Esophagus muscularis mucosa (tissue), 3 donors: ENCODE data around the gene MAD1L1.

ENCODE experiments used
- POLR2A ChIP-seq: fragments of 450-650 bp; IDR thresholded peaks from one replicate; pipeline ENCODE4 v1.6.1; 2017; ENCODE audit warnings: antibody characterized with exemption, moderate library complexity, mild to moderate bottlenecking, low read depth
- POLR2AphosphoS5 ChIP-seq, 2 donors: sonication (generic); formaldehyde crosslinking; IDR thresholded peaks; one replicate each; pipeline ENCODE4 v1.6.1; 2017; ENCODE audit warnings: antibody characterized with exemption in 2 of 2
- TF ChIP-seq, protein P1 (sequence below), 3 experiments: fragments of 200-600 bp in 2 of 3; fragments of 450-650 bp in 1 of 3; sonication (generic) in 2 of 3; IDR thresholded peaks; one replicate each; pipeline ENCODE4 v1.5.1; 2017 to 2019; ENCODE audit warnings: antibody characterized with exemption in 3 of 3, mild to moderate bottlenecking in 2 of 3, moderate library complexity in 1 of 3

DNA sequence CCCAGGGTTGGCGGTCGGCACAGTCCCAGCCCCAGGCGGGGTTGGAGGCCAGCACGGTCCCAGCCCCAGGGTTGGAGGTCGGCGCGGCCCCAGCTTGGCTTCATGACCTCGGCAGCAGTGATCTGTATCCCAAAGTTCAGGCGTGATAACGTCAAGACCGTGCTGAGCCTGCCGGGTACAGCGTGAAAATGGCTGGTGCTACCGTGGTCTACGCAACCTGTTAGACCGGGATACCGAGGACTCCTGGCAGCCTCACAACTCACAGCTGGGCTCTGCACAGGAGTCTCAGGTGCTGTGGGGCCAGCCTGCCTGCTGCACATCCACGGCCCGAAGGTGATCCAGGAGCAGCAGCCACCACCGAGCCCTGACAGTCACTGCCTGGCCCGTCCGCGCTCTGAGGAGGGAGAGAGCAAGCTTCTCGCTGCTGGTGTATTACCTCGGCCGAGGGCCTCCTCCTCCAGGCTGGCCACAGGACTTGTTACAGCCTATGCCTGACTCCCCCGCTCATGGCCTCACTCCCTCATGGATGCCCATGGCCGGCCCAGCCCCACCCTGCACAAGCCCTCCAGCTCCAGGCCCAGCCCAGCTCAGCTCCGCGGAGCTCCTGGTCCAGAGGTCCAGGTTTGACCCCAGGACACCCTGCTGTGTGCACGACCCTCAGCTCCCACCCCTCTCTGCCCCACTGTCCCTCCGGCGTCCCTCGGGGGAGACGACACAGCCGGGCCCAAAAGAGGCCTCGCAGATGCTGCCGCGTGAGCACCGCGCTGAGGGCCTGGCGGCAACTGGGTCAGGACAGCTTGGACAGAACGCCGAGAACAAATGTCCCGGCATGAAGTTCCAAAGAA lies 406.6 kb downstream of the MAD1L1 start:
- TF ChIP-seq, protein P1, sequence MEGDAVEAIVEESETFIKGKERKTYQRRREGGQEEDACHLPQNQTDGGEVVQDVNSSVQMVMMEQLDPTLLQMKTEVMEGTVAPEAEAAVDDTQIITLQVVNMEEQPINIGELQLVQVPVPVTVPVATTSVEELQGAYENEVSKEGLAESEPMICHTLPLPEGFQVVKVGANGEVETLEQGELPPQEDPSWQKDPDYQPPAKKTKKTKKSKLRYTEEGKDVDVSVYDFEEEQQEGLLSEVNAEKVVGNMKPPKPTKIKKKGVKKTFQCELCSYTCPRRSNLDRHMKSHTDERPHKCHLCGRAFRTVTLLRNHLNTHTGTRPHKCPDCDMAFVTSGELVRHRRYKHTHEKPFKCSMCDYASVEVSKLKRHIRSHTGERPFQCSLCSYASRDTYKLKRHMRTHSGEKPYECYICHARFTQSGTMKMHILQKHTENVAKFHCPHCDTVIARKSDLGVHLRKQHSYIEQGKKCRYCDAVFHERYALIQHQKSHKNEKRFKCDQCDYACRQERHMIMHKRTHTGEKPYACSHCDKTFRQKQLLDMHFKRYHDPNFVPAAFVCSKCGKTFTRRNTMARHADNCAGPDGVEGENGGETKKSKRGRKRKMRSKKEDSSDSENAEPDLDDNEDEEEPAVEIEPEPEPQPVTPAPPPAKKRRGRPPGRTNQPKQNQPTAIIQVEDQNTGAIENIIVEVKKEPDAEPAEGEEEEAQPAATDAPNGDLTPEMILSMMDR (IDR thresholded peaks at IDR 0.05) = no peak
- no peak for TF ChIP-seq POLR2AphosphoS5 (IDR thresholded peaks at IDR 0.05)
- TF ChIP-seq POLR2A = no peak
